Loucy (cell line): ENCODE data around the gene BOLA3.

Experiments used
- H2AFZ ChIP-seq: fragments of 200-600 bp; sonication (generic); 2 replicates; pipeline ENCODE4 v1.6.0; 2016; ENCODE audit warnings: antibody characterized with exemption, mild to moderate bottlenecking, low read length, moderate library complexity
- H3F3A ChIP-seq: fragments of 200-600 bp; 2 replicates; pipeline ENCODE4 v1.6.0; 2016; ENCODE audit warnings: antibody characterized with exemption, low read depth, mild to moderate bottlenecking
- H3K27me3 ChIP-seq: fragments of 200-600 bp; sonication (generic); 2 replicates; pipeline ENCODE4 v1.6.1; 2014; ENCODE audit warnings: low read length, mild to moderate bottlenecking; ENCODE audit not compliant: insufficient read depth, poor library complexity, severe bottlenecking
- H3K36me3 ChIP-seq: fragments of 200-600 bp; sonication (generic); 2 replicates; pipeline ENCODE4 v1.6.1; 2016; ENCODE audit warnings: low read length; ENCODE audit not compliant: insufficient read depth
- H3K4me1 ChIP-seq: fragments of 200-600 bp; sonication (generic); 2 replicates; pipeline ENCODE4 v1.5.1; 2014; ENCODE audit warnings: low read length, mild to moderate bottlenecking; ENCODE audit not compliant: insufficient read depth, poor library complexity, severe bottlenecking
- H3K4me2 ChIP-seq: fragments of 200-600 bp; sonication (generic); 2 replicates; pipeline ENCODE4 v1.6.0; 2014; ENCODE audit warnings: antibody characterized with exemption, low read length, low read depth, mild to moderate bottlenecking; ENCODE audit not compliant: poor library complexity, severe bottlenecking
- H3K4me3 ChIP-seq: fragments of 200-600 bp; sonication (generic); 2 replicates; pipeline ENCODE4 v1.5.1; 2014; ENCODE audit warnings: low read length, mild to moderate bottlenecking, mixed read lengths; ENCODE audit not compliant: poor library complexity, severe bottlenecking
- H3K79me2 ChIP-seq: fragments of 200-600 bp; sonication (generic); 2 replicates; pipeline ENCODE4 v1.6.1; 2014; ENCODE audit warnings: low read length; ENCODE audit not compliant: insufficient read depth
- H3K9ac ChIP-seq: fragments of 200-600 bp; sonication (generic); 2 replicates; pipeline ENCODE4 v1.6.0; 2014; ENCODE audit warnings: mild to moderate bottlenecking, low read depth, low read length, moderate library complexity; ENCODE audit not compliant: poor library complexity, severe bottlenecking
- H3K9me2 ChIP-seq: fragments of 200-600 bp; sonication (generic); replicated peaks from 2 replicates; pipeline ENCODE4 v1.6.1; 2016; ENCODE audit warnings: low read depth, low read length, mixed read lengths
- H3K9me3 ChIP-seq: fragments of 200-600 bp; sonication (generic); 2 replicates; pipeline ENCODE4 v1.6.1; 2014; ENCODE audit warnings: mild to moderate bottlenecking, antibody characterized with exemption, low read length, low read depth; ENCODE audit not compliant: insufficient read depth
- H4K20me1 ChIP-seq: fragments of 200-600 bp; sonication (generic); 2 replicates; pipeline ENCODE4 v1.6.0; 2014; ENCODE audit warnings: antibody characterized with exemption, low read length, mild to moderate bottlenecking; ENCODE audit not compliant: insufficient read depth, poor library complexity, severe bottlenecking
- EZH2phosphoT487 ChIP-seq: fragments of 200-600 bp; IDR thresholded peaks from 2 replicates; pipeline ENCODE4 v1.6.1; 2018; ENCODE audit warnings: antibody characterized with exemption, mild to moderate bottlenecking, moderate library complexity, borderline replicate concordance
- TF ChIP-seq, protein P1 (sequence below): fragments of 200-600 bp; sonication (generic); conservative IDR thresholded peaks from 2 replicates; pipeline ENCODE4 v1.5.1; 2014; ENCODE audit warnings: mild to moderate bottlenecking, antibody characterized with exemption, low read length

Gene BOLA3

DNA sequence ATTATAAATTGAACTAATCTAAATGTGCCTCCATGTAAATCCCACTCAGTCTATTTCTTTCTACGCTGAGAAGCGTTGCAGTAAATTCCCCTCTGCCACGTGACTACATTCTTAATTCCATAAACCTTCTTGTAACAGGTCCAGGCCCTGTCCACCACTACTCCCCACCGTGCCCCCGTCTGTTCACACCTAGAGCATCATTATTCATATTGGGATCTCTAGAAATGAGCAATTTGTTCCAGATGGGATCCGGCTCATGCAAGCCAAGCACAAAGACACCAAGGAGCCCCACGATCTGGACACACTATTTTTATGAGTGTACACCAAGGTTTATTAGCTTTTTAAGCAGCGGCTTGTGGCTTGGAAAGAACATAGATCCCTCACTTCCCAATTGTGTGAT lies 38.2 kb downstream of the BOLA3 start:
- H3F3A ChIP-seq = no peaks in the 10 kb centered on the region
- H3K4me1 ChIP-seq = no peaks in the 10 kb centered on the region
- TF ChIP-seq, protein P1, sequence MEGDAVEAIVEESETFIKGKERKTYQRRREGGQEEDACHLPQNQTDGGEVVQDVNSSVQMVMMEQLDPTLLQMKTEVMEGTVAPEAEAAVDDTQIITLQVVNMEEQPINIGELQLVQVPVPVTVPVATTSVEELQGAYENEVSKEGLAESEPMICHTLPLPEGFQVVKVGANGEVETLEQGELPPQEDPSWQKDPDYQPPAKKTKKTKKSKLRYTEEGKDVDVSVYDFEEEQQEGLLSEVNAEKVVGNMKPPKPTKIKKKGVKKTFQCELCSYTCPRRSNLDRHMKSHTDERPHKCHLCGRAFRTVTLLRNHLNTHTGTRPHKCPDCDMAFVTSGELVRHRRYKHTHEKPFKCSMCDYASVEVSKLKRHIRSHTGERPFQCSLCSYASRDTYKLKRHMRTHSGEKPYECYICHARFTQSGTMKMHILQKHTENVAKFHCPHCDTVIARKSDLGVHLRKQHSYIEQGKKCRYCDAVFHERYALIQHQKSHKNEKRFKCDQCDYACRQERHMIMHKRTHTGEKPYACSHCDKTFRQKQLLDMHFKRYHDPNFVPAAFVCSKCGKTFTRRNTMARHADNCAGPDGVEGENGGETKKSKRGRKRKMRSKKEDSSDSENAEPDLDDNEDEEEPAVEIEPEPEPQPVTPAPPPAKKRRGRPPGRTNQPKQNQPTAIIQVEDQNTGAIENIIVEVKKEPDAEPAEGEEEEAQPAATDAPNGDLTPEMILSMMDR = no peak
- TF ChIP-seq EZH2phosphoT487 = no peak
- no peak overlapping the region for H3K4me2 ChIP-seq
- H4K20me1 ChIP-seq = no peaks in the 10 kb centered on the region
- H3K9ac ChIP-seq = no peak overlapping the region
- H3K9me2 ChIP-seq = no peaks in the 10 kb centered on the region
- H3K27me3 ChIP-seq = no peaks in the 10 kb centered on the region
- no peaks in the 10 kb centered on the region for H3K9me3 ChIP-seq
- no peak overlapping the region for H2AFZ ChIP-seq
- H3K79me2 ChIP-seq = no peaks in the 10 kb centered on the region
- H3K4me3 ChIP-seq = no peak overlapping the region
- peaks cover 5% of the 10 kb centered on the region; the same call in 1 of the 2 replicates for H3K36me3 ChIP-seq

DNA sequence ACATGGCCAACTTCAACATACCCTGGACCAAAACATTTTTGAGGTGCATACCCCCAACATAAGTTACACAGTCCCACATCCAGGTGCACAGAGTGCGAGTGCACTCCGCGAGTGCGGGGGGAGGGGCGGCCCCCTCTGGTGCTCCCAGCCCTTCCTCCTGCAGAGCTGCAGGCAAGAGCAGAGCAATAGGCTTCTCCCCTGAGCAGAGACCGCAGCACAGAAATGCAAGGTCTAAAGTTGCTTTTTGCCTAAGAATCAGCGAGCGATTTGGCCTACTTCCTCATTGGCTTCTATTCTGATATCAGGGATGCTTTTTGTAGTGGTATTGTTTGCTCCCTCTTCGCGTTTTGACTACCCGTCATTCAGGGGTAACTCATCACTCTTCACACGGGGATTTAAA lies 40.6 kb downstream of the BOLA3 start:
- no peak overlapping the region for H3K9ac ChIP-seq
- no peak overlapping the region for H3K4me2 ChIP-seq
- no peaks in the 10 kb centered on the region for H3K9me3 ChIP-seq
- no peaks in the 10 kb centered on the region for H3K4me1 ChIP-seq
- no peak overlapping the region for H3K4me3 ChIP-seq
- H3K79me2 ChIP-seq = no peaks in the 10 kb centered on the region
- no peaks in the 10 kb centered on the region for H4K20me1 ChIP-seq
- no peak overlapping the region for H2AFZ ChIP-seq
- TF ChIP-seq EZH2phosphoT487 = no peak
- TF ChIP-seq, protein P1 = no peak
- no peaks in the 10 kb centered on the region for H3K9me2 ChIP-seq
- no peaks in the 10 kb centered on the region for H3K27me3 ChIP-seq
- H3F3A ChIP-seq = no peaks in the 10 kb centered on the region
- H3K36me3 ChIP-seq = peaks cover 30% of the 10 kb centered on the region; the same call in 1 of the 2 replicates

DNA sequence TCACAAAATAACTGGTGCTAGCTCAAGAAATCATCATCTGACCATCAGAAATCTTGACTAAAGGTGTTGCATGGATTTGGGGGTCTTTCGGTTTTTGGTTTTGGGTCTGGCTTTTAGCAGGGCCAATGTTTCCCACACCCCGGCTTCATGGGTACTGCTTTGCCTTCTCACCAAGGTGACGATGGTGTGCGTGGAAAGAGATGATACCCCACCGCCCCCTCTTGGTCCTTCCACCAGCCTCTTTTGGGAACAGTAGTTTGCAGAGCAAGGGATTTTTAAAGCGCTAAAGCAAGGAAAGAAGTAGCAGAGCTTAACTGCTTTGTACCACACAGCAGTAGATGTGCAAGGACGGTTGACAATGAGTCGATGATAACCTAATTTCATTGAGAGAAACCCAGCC lies 42.3 kb downstream of the BOLA3 start:
- Histone ChIP-seq H3K4me2 (no peak overlapping the region), H2AFZ (no peak overlapping the region), H3K79me2 (no peaks in the 10 kb centered on the region), H3K9me2 (no peaks in the 10 kb centered on the region), H3K9ac (no peak overlapping the region), H3K36me3 (peaks cover 46% of the 10 kb centered on the region; the same call in 1 of the 2 replicates), H3K9me3 (no peaks in the 10 kb centered on the region), H3K4me3 (no peak overlapping the region), H3F3A (no peaks in the 10 kb centered on the region), H4K20me1 (no peaks in the 10 kb centered on the region), H3K4me1 (no peaks in the 10 kb centered on the region), H3K27me3 (no peaks in the 10 kb centered on the region)
- TF ChIP-seq, protein P1 = no peak
